ENCODE measurements around the gene FAM168B.

The FAM168B gene

GRCh38 chr2:131016826-131017741 lies 76.2 kb downstream of the FAM168B start:
- no peak for DNase-seq
- TF ChIP-seq CTCF (IDR thresholded peaks at IDR 0.05; ENCODE audit: low read length) (no peak), EZH2phosphoT487 (IDR thresholded peaks at IDR 0.05; ENCODE audit: low read length) (no peak), EZH2 (optimal IDR thresholded peaks at IDR 0.05; ENCODE audit: low read depth, low read length) (no peak)
- Histone ChIP-seq H3K27ac (ENCODE audit: low read length) (no peak overlapping the region), H3K4me1 (ENCODE audit: low read length) (no peaks in the 10 kb centered on the region), H3K9ac (ENCODE audit: low read length) (no peak overlapping the region), H3K36me3 (replicated peaks; ENCODE audit: insufficient read depth, low read length) (no peaks in the 10 kb centered on the region), H3K9me2 (replicated peaks; ENCODE audit: insufficient read depth, low read length) (no peaks in the 10 kb centered on the region), H4K20me1 (ENCODE audit: insufficient read depth, low read length) (no peaks in the 10 kb centered on the region), H3K27me3 (replicated peaks; ENCODE audit: insufficient read depth, low read length) (no peaks in the 10 kb centered on the region), H3K4me2 (ENCODE audit: low read depth, low read length) (no peak overlapping the region), H3K79me2 (ENCODE audit: low read length) (no peaks in the 10 kb centered on the region), H3K9me3 (replicated peaks; ENCODE audit: insufficient read depth, low read length) (no peaks in the 10 kb centered on the region), H3K4me3 (ENCODE audit: low read length) (no peak overlapping the region), H3F3A (ENCODE audit: insufficient read depth, low read length) (no peaks in the 10 kb centered on the region), H2AFZ (ENCODE audit: low read length) (no peak overlapping the region)

- Histone ChIP-seq H3K4me2 (ENCODE audit: low read depth, low read length) (no peak overlapping the region), H3F3A (ENCODE audit: insufficient read depth, low read length) (no peaks in the 10 kb centered on the region), H2AFZ (ENCODE audit: low read length) (no peak overlapping the region), H3K36me3 (replicated peaks; ENCODE audit: insufficient read depth, low read length) (no peaks in the 10 kb centered on the region), H3K27me3 (replicated peaks; ENCODE audit: insufficient read depth, low read length) (no peaks in the 10 kb centered on the region), H3K9ac (ENCODE audit: low read length) (no peak overlapping the region), H3K27ac (ENCODE audit: low read length) (no peak overlapping the region), H3K79me2 (ENCODE audit: low read length) (no peaks in the 10 kb centered on the region), H3K4me1 (ENCODE audit: low read length) (no peaks in the 10 kb centered on the region), H4K20me1 (ENCODE audit: insufficient read depth, low read length) (no peaks in the 10 kb centered on the region), H3K9me3 (replicated peaks; ENCODE audit: insufficient read depth, low read length) (no peaks in the 10 kb centered on the region), H3K4me3 (ENCODE audit: low read length) (no peak overlapping the region), H3K9me2 (replicated peaks; ENCODE audit: insufficient read depth, low read length) (no peaks in the 10 kb centered on the region)
- TF ChIP-seq EZH2phosphoT487 (IDR thresholded peaks at IDR 0.05; ENCODE audit: low read length) (no peak), EZH2 (optimal IDR thresholded peaks at IDR 0.05; ENCODE audit: low read depth, low read length) (no peak), CTCF (IDR thresholded peaks at IDR 0.05; ENCODE audit: low read length) (no peak)
- DNase-seq: no peak
Measured at GRCh38 chr2:131015764-131016163, 77.5 kb downstream of the FAM168B start.

GRCh38 chr2:131014141-131014540 lies 79.1 kb downstream of the FAM168B start:
- Histone ChIP-seq H3K9me2 (replicated peaks; ENCODE audit: insufficient read depth, low read length) (no peaks in the 10 kb centered on the region), H3K9ac (ENCODE audit: low read length) (no peak overlapping the region), H3K79me2 (ENCODE audit: low read length) (no peaks in the 10 kb centered on the region), H3K4me2 (ENCODE audit: low read depth, low read length) (no peak overlapping the region), H3K27ac (ENCODE audit: low read length) (no peak overlapping the region), H3K4me3 (ENCODE audit: low read length) (no peak overlapping the region), H3K36me3 (replicated peaks; ENCODE audit: insufficient read depth, low read length) (no peaks in the 10 kb centered on the region), H3K4me1 (ENCODE audit: low read length) (no peaks in the 10 kb centered on the region), H2AFZ (ENCODE audit: low read length) (no peak overlapping the region), H3K27me3 (replicated peaks; ENCODE audit: insufficient read depth, low read length) (no peaks in the 10 kb centered on the region), H3K9me3 (replicated peaks; ENCODE audit: insufficient read depth, low read length) (no peaks in the 10 kb centered on the region), H4K20me1 (ENCODE audit: insufficient read depth, low read length) (no peaks in the 10 kb centered on the region), H3F3A (ENCODE audit: insufficient read depth, low read length) (no peaks in the 10 kb centered on the region)
- TF ChIP-seq EZH2 (optimal IDR thresholded peaks at IDR 0.05; ENCODE audit: low read depth, low read length) (no peak), CTCF (IDR thresholded peaks at IDR 0.05; ENCODE audit: low read length) (no peak), EZH2phosphoT487 (IDR thresholded peaks at IDR 0.05; ENCODE audit: low read length) (no peak)
- DNase-seq: no peak

Data from MM.1S (cell line).